HepG2 (cell line): Measurements from ENCODE around the gene LST1. TPM values are rescaled to one million over a fixed set of nuclear protein-coding genes. Genes with fewer than 3 reads are reported as not detected.

Source experiments
- BRF2 ChIP-seq: sonication (generic); formaldehyde crosslinking; IDR thresholded peaks from 2 replicates; pipeline ENCODE4 v1.8.1; 2022; ENCODE audit warnings: mild to moderate bottlenecking, missing genetic modification reagents
- CENPX ChIP-seq: sonication (generic); formaldehyde crosslinking; IDR thresholded peaks from 2 replicates; pipeline ENCODE4 v1.9.0; 2021; ENCODE audit warnings: mild to moderate bottlenecking, missing genetic modification reagents, moderate library complexity
- DDIT3 ChIP-seq: sonication (generic); formaldehyde crosslinking; IDR thresholded peaks from 2 replicates; pipeline ENCODE4 v1.4.0; 2020; ENCODE audit warnings: mild to moderate bottlenecking, missing genetic modification reagents
- ELF1 ChIP-seq: sonication (generic); formaldehyde crosslinking; IDR thresholded peaks from 2 replicates; pipeline ENCODE4 v1.4.0; 2020; ENCODE audit warnings: missing genetic modification reagents
- HHEX ChIP-seq: IDR thresholded peaks from 2 replicates; pipeline ENCODE4 v1.6.1; 2016; ENCODE audit warnings: control low read depth
- KDM3A ChIP-seq: IDR thresholded peaks from 2 replicates; pipeline ENCODE4 v1.6.1; 2018; ENCODE audit warnings: low read depth, missing compliant biosample characterization
- KDM5A ChIP-seq: fragments of 200-600 bp; sonication (generic); IDR thresholded peaks from 2 replicates; pipeline ENCODE4 v1.7.0; 2018; ENCODE audit warnings: antibody characterized with exemption, mild to moderate bottlenecking, low read length, borderline replicate concordance
- KMT2A ChIP-seq: sonication (generic); formaldehyde crosslinking; IDR thresholded peaks from 2 replicates; pipeline ENCODE4 v1.4.0; 2020; ENCODE audit warnings: missing genetic modification reagents
- LCORL ChIP-seq, 2 experiments: fragments of 450-650 bp in 1 of 2; sonication (generic) in 1 of 2; formaldehyde crosslinking in 1 of 2; IDR thresholded peaks; 2 replicates each; pipeline versions ENCODE4 v1.5.0 to v1.6.1; 2017 to 2020; ENCODE audit warnings: antibody characterized with exemption in 1 of 2, missing genetic modification reagents in 1 of 2
- NR2F2 ChIP-seq: IDR thresholded peaks from 2 replicates; pipeline ENCODE4 v1.6.1; 2012; ENCODE audit warnings: low read depth, inconsistent platforms, borderline replicate concordance
- ONECUT2 ChIP-seq: sonication (generic); formaldehyde crosslinking; IDR thresholded peaks from 2 replicates; pipeline ENCODE4 v1.4.0; 2020; ENCODE audit warnings: missing genetic modification reagents
- RFX3 ChIP-seq: IDR thresholded peaks from 2 replicates; pipeline ENCODE4 v1.6.1; 2016; ENCODE audit warnings: missing biosample characterization, missing genetic modification reagents
- RFXAP ChIP-seq: sonication (generic); formaldehyde crosslinking; IDR thresholded peaks from 2 replicates; pipeline ENCODE4 v1.4.0; 2020; ENCODE audit warnings: missing genetic modification reagents, borderline replicate concordance
- STAT5B ChIP-seq: sonication (generic); formaldehyde crosslinking; IDR thresholded peaks from 2 replicates; pipeline ENCODE4 v1.4.0; 2020; ENCODE audit warnings: missing genetic modification reagents
- TCF12 ChIP-seq, 2 experiments: fragments of 450-650 bp in 1 of 2; sonication (generic) in 1 of 2; formaldehyde crosslinking in 1 of 2; IDR thresholded peaks; 2 replicates each; pipeline versions ENCODE4 v1.6.1 to v1.8.0; 2017 to 2022; ENCODE audit warnings: antibody characterized with exemption in 1 of 2, mild to moderate bottlenecking in 1 of 2, missing genetic modification reagents in 1 of 2, moderate library complexity in 1 of 2
- ZFP36L2 ChIP-seq: sonication (generic); formaldehyde crosslinking; IDR thresholded peaks from 2 replicates; pipeline ENCODE4 v1.4.0; 2020; ENCODE audit warnings: missing genetic modification reagents
- ZNF121 ChIP-seq: sonication (generic); formaldehyde crosslinking; IDR thresholded peaks from 2 replicates; pipeline ENCODE4 v1.5.0; 2020; ENCODE audit warnings: mild to moderate bottlenecking, missing genetic modification reagents
- ZNF414 ChIP-seq: sonication (generic); formaldehyde crosslinking; IDR thresholded peaks from 2 replicates; pipeline ENCODE4 v1.5.0; 2020; ENCODE audit warnings: missing genetic modification reagents
- ZNF460 ChIP-seq: sonication (generic); formaldehyde crosslinking; IDR thresholded peaks from 2 replicates; pipeline ENCODE4 v1.5.1; 2020; ENCODE audit warnings: missing genetic modification reagents, mild to moderate bottlenecking, borderline replicate concordance
- ZNF772 ChIP-seq: sonication (generic); formaldehyde crosslinking; IDR thresholded peaks from 2 replicates; pipeline ENCODE4 v1.5.0; 2020; ENCODE audit warnings: mild to moderate bottlenecking, missing genetic modification reagents
- ZSCAN25 ChIP-seq: sonication (generic); formaldehyde crosslinking; IDR thresholded peaks from 2 replicates; pipeline ENCODE4 v1.8.0; 2022; ENCODE audit warnings: mild to moderate bottlenecking, missing genetic modification reagents
- polyA plus RNA-seq, 8 experiments: library from polyadenylated mRNA; depleted of rRNA in 3 of 8; stranded (reverse) in 7 of 8; unstranded in 1 of 8; fragments of >200 nt; fragmentation: Illumina TruSeq in 4 of 8; extraction: Trizol in 4 of 8; gene quantifications; 2 replicates each; pipeline versions ENCODE4 v1.2.1 to v1.2.3, GENCODE V29; 2011 to 2016; ENCODE audit warnings: low read depth in 4 of 8, missing spikeins in 1 of 8, mixed read lengths in 1 of 8; ENCODE audit not compliant: insufficient read depth in 1 of 8
- total RNA-seq, 5 experiments: library from RNA; depleted of rRNA; stranded (reverse); fragments of >200 nt; fragmentation: Illumina TruSeq; extraction: Trizol; gene quantifications; 2 replicates each; pipeline ENCODE4 v1.2.3, GENCODE V29; 2016; ENCODE audit warnings: low read depth in 1 of 5
- TF ChIP-seq, protein P1 (sequence below): IDR thresholded peaks from 2 replicates; pipeline ENCODE4 v1.6.1; 2016; ENCODE audit warnings: missing biosample characterization, missing genetic modification reagents, low read depth
- TF ChIP-seq, protein P2 (sequence below): sonication (generic); formaldehyde crosslinking; IDR thresholded peaks from 2 replicates; pipeline ENCODE4 v1.4.0; 2020; ENCODE audit warnings: missing genetic modification reagents, borderline replicate concordance

The LST1 gene
- total and polyA plus RNA-seq, 2 of the 13 experiments (the other 11 are each of a cell fraction or from before 2014, with no cell fraction given), result not detected

DNA sequence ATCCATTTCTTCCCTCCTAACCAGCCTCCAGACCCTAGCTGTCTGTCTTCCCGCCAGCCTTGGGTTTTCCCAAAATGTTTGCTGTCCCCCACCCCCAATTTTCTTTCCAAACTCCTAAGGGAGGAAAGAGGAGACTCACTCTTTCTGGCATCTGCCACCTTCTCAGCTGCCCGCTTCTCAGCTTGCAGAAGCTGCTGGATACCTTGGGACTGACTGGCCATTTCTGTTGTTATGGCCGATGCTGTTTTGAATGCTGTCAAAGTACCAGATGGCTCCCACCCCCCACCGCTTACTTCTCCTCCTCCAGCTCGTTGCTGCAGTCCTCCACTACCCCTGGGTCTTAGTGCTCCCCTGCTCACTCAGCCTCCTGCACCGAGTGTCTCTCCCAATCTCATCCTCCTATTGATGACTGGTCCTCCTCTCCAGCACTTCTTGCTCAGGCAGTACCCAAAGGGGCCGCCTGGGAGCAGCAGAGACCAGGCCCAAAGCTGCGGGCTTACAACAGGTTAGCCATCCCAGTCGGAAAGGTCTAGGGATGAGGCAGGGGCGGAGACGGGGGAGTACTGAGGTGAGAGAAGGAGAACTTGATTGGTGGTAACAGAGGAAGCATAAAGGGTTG is 39.6 kb upstream of the LST1 start, which contains the start of gene ATP6V1G2 (continued):
- TF ChIP-seq DDIT3 (CRISPR knock-in tag) (no peak), ONECUT2 (CRISPR knock-in tag) (no peak), CENPX (CRISPR knock-in tag) (no peak), KMT2A (CRISPR knock-in tag) (no peak), ZSCAN25 (CRISPR knock-in tag) (peak; percentile 89), KDM5A (no peak), NR2F2 (no peak), ZNF772 (0 out of 2 replicates have a peak, but pooled peaks have one; percentile 49), ELF1 (no peak), TCF12 (IDR thresholded peaks at IDR 0.05) (no peak), TCF12 (CRISPR knock-in tag; IDR thresholded peaks at IDR 0.05) (no peak), BRF2 (CRISPR knock-in tag) (no peak), LCORL (IDR thresholded peaks at IDR 0.05) (no peak), LCORL (CRISPR knock-in tag; IDR thresholded peaks at IDR 0.05) (peak; percentile 88; the same call in 1 of the 2 replicates), ZFP36L2 (CRISPR knock-in tag) (no peak), RFX3 (CRISPR knock-in tag) (no peak), ZNF460 (CRISPR knock-in tag) (no peak), ZNF414 (CRISPR knock-in tag) (no peak), STAT5B (CRISPR knock-in tag) (no peak), ZNF121 (CRISPR knock-in tag) (no peak), KDM3A (CRISPR knock-in tag) (peak; percentile 84; the same call in 1 of the 2 replicates), HHEX (CRISPR knock-in tag) (no peak), RFXAP (CRISPR knock-in tag) (no peak; the same call in 1 of the 2 replicates)
- TF ChIP-seq, protein P1, sequence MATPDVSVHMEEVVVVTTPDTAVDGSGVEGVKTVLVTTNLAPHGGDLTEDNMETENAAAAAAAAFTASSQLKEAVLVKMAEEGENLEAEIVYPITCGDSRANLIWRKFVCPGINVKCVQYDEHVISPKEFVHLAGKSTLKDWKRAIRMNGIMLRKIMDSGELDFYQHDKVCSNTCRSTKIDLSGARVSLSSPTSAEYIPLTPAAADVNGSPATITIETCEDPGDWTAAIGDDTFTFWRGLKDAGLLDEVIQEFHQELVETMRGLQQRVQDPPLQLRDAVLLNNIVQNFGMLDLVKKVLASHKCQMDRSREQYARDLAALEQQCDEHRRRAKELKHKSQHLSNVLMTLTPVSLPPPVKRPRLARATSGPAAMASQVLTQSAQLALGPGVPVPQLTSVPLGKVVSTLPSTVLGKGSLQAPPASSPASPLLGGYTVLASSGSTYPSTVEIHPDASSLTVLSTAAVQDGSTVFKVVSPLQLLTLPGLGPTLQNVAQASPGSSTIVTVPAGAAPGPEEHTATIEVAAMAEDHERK (CRISPR knock-in tag), result no peak
- TF ChIP-seq, protein P2, sequence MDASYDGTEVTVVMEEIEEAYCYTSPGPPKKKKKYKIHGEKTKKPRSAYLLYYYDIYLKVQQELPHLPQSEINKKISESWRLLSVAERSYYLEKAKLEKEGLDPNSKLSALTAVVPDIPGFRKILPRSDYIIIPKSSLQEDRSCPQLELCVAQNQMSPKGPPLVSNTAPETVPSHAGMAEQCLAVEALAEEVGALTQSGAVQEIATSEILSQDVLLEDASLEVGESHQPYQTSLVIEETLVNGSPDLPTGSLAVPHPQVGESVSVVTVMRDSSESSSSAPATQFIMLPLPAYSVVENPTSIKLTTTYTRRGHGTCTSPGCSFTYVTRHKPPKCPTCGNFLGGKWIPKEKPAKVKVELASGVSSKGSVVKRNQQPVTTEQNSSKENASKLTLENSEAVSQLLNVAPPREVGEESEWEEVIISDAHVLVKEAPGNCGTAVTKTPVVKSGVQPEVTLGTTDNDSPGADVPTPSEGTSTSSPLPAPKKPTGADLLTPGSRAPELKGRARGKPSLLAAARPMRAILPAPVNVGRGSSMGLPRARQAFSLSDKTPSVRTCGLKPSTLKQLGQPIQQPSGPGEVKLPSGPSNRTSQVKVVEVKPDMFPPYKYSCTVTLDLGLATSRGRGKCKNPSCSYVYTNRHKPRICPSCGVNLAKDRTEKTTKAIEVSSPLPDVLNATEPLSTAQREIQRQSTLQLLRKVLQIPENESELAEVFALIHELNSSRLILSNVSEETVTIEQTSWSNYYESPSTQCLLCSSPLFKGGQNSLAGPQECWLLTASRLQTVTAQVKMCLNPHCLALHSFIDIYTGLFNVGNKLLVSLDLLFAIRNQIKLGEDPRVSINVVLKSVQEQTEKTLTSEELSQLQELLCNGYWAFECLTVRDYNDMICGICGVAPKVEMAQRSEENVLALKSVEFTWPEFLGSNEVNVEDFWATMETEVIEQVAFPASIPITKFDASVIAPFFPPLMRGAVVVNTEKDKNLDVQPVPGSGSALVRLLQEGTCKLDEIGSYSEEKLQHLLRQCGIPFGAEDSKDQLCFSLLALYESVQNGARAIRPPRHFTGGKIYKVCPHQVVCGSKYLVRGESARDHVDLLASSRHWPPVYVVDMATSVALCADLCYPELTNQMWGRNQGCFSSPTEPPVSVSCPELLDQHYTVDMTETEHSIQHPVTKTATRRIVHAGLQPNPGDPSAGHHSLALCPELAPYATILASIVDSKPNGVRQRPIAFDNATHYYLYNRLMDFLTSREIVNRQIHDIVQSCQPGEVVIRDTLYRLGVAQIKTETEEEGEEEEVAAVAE (CRISPR knock-in tag), result no peak
